Mucosa of gallbladder (tissue), 1 donor: ENCODE data around the gene TNXB. TPM values are rescaled to one million over a fixed set of nuclear protein-coding genes. Genes with fewer than 3 reads are reported as not detected.
"Not testable (repeated sequence)": the region's sequence is repeated elsewhere in the genome, so short reads cannot be mapped to it uniquely, and the experiment has no call there.

Experiments used
- DNase-seq: peaks from one replicate; pipeline ENCODE4 v3.0.0-alpha.2; 2020; ENCODE audit warnings: low spot score
- total RNA-seq: library from RNA; stranded (reverse); gene quantifications from one replicate; pipeline ENCODE4 v1.2.1, GENCODE V29; 2021
- donor health status: DM: no; HTN: no; CAD: no.

Gene TNXB
- total RNA-seq, 1 donor from 2014 or later = 30.1 TPM

GRCh38 chr6:32112431-32112980, 3.4 kb upstream of the TNXB start:
- no peak for DNase-seq

- no peak for DNase-seq
Measured at GRCh38 chr6:32111424-32112066, 2.4 kb upstream of the TNXB start.

GRCh38 chr6:32110632-32111031, 1.5 kb upstream of the TNXB start:
- peak; percentile 24 for DNase-seq

- no peak for DNase-seq
Measured at GRCh38 chr6:32109765-32110160, 625 bp upstream of the TNXB start.

GRCh38 chr6:32108727-32109113, 418 bp downstream of the TNXB start:
- no peak for DNase-seq

GRCh38 chr6:32108094-32108627, 977 bp downstream of the TNXB start:
- peak; percentile 26 for DNase-seq

GRCh38 chr6:32107406-32107805, 1.7 kb downstream of the TNXB start:
- no peak for DNase-seq

GRCh38 chr6:32105433-32105832, 3.7 kb downstream of the TNXB start:
- no peak for DNase-seq

- no peak for DNase-seq
Measured at GRCh38 chr6:32102255-32102654, 6.9 kb downstream of the TNXB start.

GRCh38 chr6:32100251-32100650, 8.9 kb downstream of the TNXB start:
- not testable (repeated sequence) for DNase-seq

GRCh38 chr6:32097364-32097763, 11.8 kb downstream of the TNXB start:
- no peak for DNase-seq

- no peak for DNase-seq
Measured at GRCh38 chr6:32096394-32097258, 12.5 kb downstream of the TNXB start.

- no peak for DNase-seq
Measured at GRCh38 chr6:32096087-32096393, 13.1 kb downstream of the TNXB start.

GRCh38 chr6:32095338-32096086, 13.6 kb downstream of the TNXB start:
- no peak for DNase-seq

GRCh38 chr6:32092760-32093497, 16.2 kb downstream of the TNXB start:
- peak; percentile 49 for DNase-seq

- no peak for DNase-seq
Measured at GRCh38 chr6:32089082-32089828, 19.9 kb downstream of the TNXB start.

GRCh38 chr6:32088487-32089049, 20.6 kb downstream of the TNXB start:
- DNase-seq = no peak

- DNase-seq = peak; percentile 84
Measured at GRCh38 chr6:32087574-32088486, 21.3 kb downstream of the TNXB start.
